GM21360 (cell line): Measurements from ENCODE around the gene THOC6.

Experiments
- ATAC-seq: cut with Tn5 transposase; IDR thresholded peaks from one replicate; pipeline ENCODE4 v1.9.1; 2021; ENCODE audit warnings: mild to moderate bottlenecking, moderate library complexity; ENCODE audit not compliant: unreplicated experiment

Gene THOC6

GRCh38 chr16:3029491-3030221 is 5.8 kb downstream of the THOC6 start:
- no peak for ATAC-seq

- no peak for ATAC-seq
These were observed 6.7 kb downstream of the THOC6 start for GRCh38 chr16:3030222-3031212.

GRCh38 chr16:3032624-3033023 is 8.8 kb downstream of the THOC6 start:
- no peak for ATAC-seq

- ATAC-seq = no peak
These were observed 11.6 kb downstream of the THOC6 start for GRCh38 chr16:3035289-3035971.

GRCh38 chr16:3035972-3036725 is 12.3 kb downstream of the THOC6 start:
- no peak for ATAC-seq

GRCh38 chr16:3036726-3037315 is 13.0 kb downstream of the THOC6 start, which contains the start of gene BICDL2:
Gene BICDL2 (minus strand): TSS chr16:3036944. CDS start chr16:3035496, 1,448 bp downstream.
- no peak for ATAC-seq

GRCh38 chr16:3038256-3038655 is 14.4 kb downstream of the THOC6 start:
- ATAC-seq = no peak

GRCh38 chr16:3038896-3039295 is 15.1 kb downstream of the THOC6 start:
- ATAC-seq = no peak

GRCh38 chr16:3042376-3042775 is 18.5 kb downstream of the THOC6 start:
- no peak for ATAC-seq

GRCh38 chr16:3044708-3045107 is 20.9 kb downstream of the THOC6 start:
- ATAC-seq = no peak

GRCh38 chr16:3045758-3046640 is 22.2 kb downstream of the THOC6 start, which contains the start of gene MMP25:
Gene MMP25 (plus strand): TSS chr16:3046561. CDS start chr16:3046918, 357 bp downstream.
- ATAC-seq = no peak

- ATAC-seq = no peak
These were observed 23.0 kb downstream of the THOC6 start for GRCh38 chr16:3046641-3047386.

GRCh38 chr16:3047387-3047720 is 23.5 kb downstream of the THOC6 start:
- ATAC-seq = no peak

GRCh38 chr16:3049921-3050481 is 26.2 kb downstream of the THOC6 start:
- ATAC-seq = no peak

- no peak for ATAC-seq
These were observed 26.7 kb downstream of the THOC6 start for GRCh38 chr16:3050487-3050886.

- ATAC-seq = no peak
These were observed 27.2 kb downstream of the THOC6 start for GRCh38 chr16:3051009-3051408.

GRCh38 chr16:3051494-3051893 is 27.7 kb downstream of the THOC6 start:
- no peak for ATAC-seq
